ENCODE data around the gene ELOB.

ELOB gene

DNA sequence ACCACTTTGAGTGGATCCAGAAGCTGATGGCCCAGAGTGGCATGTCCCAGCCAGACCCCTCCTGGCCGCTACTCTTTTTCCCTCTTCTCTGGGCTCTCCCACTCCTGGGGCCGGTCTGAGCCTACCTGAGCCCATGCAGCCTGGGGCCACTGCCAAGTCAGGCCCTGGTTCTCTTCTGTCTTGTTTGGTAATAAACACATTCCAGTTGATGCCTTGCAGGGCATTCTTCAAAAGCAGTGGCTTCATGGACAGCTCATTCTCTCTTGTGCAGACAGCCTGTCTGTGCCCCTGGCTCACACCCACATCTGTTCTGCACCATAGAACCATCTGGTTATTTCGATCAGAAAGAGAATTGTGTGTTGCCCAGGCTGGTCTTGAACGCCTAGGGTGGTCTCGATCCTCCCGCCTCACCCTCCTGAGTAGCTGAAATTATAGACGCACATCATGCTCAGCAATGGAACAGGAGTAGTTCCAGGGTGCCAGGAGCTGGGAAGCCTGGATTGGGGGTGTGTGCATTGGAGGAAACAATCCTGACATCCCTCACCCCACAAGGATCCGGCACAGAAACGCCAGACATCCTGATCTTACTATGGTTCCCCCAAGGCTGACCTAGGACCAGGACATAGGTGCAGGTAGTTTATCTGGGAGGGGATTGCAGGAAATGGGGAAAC, 44.5 kb upstream of the ELOB start:
- no peak for TF ChIP-seq CTCF (IDR thresholded peaks at IDR 0.05; ENCODE audit: control insufficient read depth, extremely low read depth, insufficient read depth)
- no peak for DNase-seq (ENCODE audit: low read depth)

GRCh38 chr16:2820836-2821486, 43.9 kb upstream of the ELOB start:
- no peak for TF ChIP-seq CTCF (IDR thresholded peaks at IDR 0.05; ENCODE audit: control insufficient read depth, extremely low read depth, insufficient read depth)
- H3K4me3 ChIP-seq (ENCODE audit: low read depth, low read length): no peak overlapping the region
- no peak for DNase-seq (ENCODE audit: low read depth)

More for the DNA sequence above, 44.5 kb upstream of the ELOB start:
- no peak overlapping the region for H3K4me3 ChIP-seq (ENCODE audit: low read depth, low read length)

DNA sequence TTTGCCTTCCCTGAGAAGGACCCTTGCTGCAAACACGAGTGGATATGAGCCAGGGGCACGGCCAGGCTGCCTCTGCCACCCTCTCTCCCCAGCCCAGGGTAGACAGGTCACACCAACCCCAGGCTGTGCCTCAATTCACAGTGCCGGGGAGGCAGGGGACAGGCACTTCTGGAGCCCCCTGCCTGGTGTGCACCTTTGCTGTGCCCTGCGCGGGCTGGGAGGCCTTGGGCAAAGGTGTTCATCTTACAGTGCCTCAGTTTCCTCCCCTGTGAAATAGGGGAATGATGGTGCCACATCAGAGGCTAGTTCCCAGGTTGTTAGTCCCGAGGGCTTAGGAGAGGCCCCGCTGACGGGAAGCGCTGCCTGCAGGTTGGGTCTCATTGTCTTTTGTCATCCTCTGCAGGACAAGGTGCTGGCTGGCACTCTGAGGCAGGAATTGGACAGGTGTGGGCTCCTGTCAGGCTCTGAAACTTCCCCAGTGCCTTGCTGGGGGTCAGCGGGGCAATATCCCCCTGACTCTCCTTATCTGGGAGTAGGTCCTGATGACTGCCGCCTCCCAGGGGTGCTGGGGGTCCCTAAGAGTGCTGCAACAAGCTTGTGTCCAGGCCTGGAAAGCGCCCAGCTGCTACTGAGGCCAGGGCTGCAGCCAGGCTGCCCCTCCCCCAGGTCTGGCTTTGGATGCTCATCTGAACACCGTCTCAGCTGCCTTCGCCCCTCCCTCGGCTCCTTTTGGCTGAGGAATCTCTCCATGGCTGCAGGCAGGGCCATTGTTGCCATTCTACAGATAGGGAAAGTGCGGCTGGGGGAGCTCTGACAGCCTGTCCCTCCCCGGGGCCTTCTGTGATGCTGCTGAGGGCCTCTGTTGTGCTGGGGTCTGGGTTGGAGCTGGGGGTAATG, 43.1 kb upstream of the ELOB start:
- H3K4me3 ChIP-seq (ENCODE audit: low read depth, low read length): no peak overlapping the region
- no peak for TF ChIP-seq CTCF (IDR thresholded peaks at IDR 0.05; ENCODE audit: control insufficient read depth, extremely low read depth, insufficient read depth)
- no peak for DNase-seq (ENCODE audit: low read depth)

DNA sequence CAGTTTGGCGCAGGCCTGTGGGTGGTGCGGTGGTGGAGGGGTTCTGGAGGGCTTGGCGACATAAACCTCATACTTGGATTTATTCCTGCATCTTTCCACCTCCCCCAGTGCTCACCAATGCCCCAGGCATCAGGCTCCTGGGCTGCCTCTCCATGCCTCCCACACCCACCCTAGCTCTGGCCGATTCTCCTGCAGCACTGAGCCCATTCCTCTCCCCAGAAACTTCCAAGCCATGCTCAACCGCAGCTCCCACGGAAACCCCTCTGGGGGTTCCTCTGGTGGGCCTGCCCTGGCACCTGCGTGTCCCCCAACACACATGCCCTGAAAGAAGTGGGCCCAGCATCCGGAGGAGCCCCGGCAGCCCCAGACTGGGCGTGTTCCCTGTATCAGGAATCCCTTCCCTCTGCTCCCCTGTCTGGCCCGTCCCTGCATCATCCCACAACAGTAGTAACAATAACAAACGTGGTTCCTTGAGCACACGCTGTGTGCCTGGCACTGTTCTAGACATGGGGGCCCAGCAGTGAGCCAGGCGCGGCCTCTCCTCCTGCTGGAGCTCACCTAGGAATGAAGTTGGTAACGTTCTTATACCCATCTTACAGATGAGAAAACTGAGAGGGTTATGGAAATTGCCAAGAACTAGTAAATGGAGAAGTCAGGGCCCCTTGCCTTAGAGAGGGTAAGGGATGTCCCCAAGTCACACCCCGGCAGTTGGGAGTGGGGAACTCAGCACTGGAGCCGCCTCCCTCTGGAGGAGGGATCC, 42.3 kb upstream of the ELOB start:
- DNase-seq (ENCODE audit: low read depth): no peak
- H3K4me3 ChIP-seq (ENCODE audit: low read depth, low read length): no peak overlapping the region
- TF ChIP-seq CTCF (IDR thresholded peaks at IDR 0.05; ENCODE audit: control insufficient read depth, extremely low read depth, insufficient read depth): no peak

DNA sequence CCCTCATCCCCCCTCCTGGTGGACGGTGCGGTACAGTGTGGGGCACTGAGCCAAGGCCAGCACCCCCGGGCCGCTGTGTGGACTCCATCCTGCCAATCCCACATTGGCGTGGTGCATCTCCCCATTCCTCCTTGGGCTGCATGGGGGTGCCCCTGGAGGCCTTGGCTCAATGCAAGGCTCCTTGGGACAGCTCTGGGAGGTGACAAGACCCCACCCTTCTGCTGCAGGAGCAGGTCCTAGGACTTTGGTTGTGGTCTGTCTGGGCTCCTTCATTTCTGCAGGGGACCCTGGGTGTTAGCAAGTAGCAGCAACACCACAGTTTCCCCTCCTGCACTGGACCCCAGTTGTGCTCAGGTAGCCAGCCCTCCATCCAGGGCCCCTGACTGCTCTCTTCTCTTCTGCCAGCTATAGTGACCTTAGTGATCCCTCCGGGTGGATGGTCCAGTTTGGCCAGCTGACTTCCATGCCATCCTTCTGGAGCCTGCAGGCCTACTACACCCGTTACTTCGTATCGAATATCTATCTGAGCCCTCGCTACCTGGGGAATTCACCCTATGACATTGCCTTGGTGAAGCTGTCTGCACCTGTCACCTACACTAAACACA, 41.3 kb upstream of the ELOB start:
- no peak for TF ChIP-seq CTCF (IDR thresholded peaks at IDR 0.05; ENCODE audit: control insufficient read depth, extremely low read depth, insufficient read depth)
- H3K4me3 ChIP-seq (ENCODE audit: low read depth, low read length): no peak overlapping the region
- no peak for DNase-seq (ENCODE audit: low read depth)

Measured in LNCaP clone FGC (cell line).